ENCODE data around the gene NAV2.

DNA sequence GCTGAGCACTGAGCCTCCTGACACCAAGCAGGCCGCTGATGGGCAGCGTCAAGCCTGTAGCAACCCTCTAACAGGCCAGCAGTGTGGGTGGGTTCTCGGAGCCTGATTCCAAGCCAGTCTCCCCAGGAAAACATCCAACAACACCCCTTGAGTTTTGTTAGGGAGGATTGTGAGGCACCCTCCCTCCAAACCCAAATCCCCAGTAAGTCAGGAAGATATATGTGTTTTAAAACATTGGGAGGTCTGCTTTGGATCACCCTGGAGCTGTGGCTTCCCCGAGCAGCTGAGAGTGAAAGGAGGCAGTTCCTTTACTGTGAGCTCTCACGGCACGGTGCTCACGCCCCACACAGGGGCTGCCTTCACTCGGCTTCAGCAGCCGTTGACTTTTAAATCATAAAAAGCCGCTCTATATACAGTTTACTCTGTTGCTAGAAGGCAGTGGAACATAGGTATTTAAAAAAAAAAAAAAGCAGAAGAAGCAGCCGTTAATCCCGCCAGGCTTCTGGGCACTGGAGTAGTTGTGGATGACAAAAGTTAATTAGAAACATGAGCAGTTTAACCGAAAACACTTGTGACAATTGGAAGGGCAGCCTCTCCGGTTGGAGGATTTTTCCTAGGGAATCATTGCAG is 218.6 kb downstream of the NAV2 start:
- TF ChIP-seq, protein P1, sequence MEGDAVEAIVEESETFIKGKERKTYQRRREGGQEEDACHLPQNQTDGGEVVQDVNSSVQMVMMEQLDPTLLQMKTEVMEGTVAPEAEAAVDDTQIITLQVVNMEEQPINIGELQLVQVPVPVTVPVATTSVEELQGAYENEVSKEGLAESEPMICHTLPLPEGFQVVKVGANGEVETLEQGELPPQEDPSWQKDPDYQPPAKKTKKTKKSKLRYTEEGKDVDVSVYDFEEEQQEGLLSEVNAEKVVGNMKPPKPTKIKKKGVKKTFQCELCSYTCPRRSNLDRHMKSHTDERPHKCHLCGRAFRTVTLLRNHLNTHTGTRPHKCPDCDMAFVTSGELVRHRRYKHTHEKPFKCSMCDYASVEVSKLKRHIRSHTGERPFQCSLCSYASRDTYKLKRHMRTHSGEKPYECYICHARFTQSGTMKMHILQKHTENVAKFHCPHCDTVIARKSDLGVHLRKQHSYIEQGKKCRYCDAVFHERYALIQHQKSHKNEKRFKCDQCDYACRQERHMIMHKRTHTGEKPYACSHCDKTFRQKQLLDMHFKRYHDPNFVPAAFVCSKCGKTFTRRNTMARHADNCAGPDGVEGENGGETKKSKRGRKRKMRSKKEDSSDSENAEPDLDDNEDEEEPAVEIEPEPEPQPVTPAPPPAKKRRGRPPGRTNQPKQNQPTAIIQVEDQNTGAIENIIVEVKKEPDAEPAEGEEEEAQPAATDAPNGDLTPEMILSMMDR (IDR thresholded peaks at IDR 0.05; ENCODE audit: low read length): no peak
- TF ChIP-seq EZH2 (optimal IDR thresholded peaks at IDR 0.05; ENCODE audit: low read depth, low read length): no peak
- no peak for TF ChIP-seq EZH2phosphoT487 (IDR thresholded peaks at IDR 0.05; ENCODE audit: low read length)
